HEK293 (cell line): ENCODE data around the gene METTL25.

Experiments used
- CTCF ChIA-PET: fragments of 350-600 bp; formaldehyde crosslinking; extraction: SDS; loops from one replicate; lab custom pipeline; 2021; ENCODE audit warnings: antibody characterized with exemption; lab: Yijun Ruan, JAX
- POLR2A ChIA-PET: fragments of 300-600 bp; formaldehyde crosslinking; extraction: SDS; loops from one replicate; lab custom pipeline; 2020; ENCODE audit warnings: antibody characterized with exemption, inconsistent platforms; lab: Yijun Ruan, JAX
- H3K27ac ChIP-seq: fragments of 200-500 bp; sonication (Bioruptor generic); 2 replicates; pipeline ENCODE4 v1.5.1; 2014; ENCODE audit warnings: low read depth, low read length, control low read depth, inconsistent platforms; ENCODE audit errors: extremely low read depth
- H3K36me3 ChIP-seq, 2 experiments: fragments of 200-500 bp in 1 of 2; sonication (Bioruptor generic) in 1 of 2; 1 replicate in 1 of 2; 2 replicates in 1 of 2; pipeline ENCODE4 v1.5.1; 2014 to 2017; ENCODE audit warnings: inconsistent platforms in 2 of 2, low read length in 2 of 2; ENCODE audit not compliant: control insufficient read depth in 2 of 2, insufficient read depth in 1 of 2
- H3K4me1 ChIP-seq: fragments of 200-500 bp; sonication (Bioruptor generic); 2 replicates; pipeline ENCODE4 v1.5.1; 2014; ENCODE audit warnings: mild to moderate bottlenecking, low read length, inconsistent platforms; ENCODE audit not compliant: control insufficient read depth, insufficient read depth
- H3K4me3 ChIP-seq: 2 replicates; pipeline ENCODE4 v1.5.1; 2011; ENCODE audit warnings: low read depth, mild to moderate bottlenecking, control low read depth, low read length, moderate library complexity
- H3K9me3 ChIP-seq: fragments of 200-500 bp; sonication (Bioruptor generic); 2 replicates; pipeline ENCODE4 v1.5.1; 2014; ENCODE audit warnings: low read depth, low read length, inconsistent platforms; ENCODE audit not compliant: control insufficient read depth, insufficient read depth
- ATF2 ChIP-seq: fragments of 450-650 bp; formaldehyde crosslinking; IDR thresholded peaks from 2 replicates; pipeline ENCODE4 v1.5.1; 2016; ENCODE audit warnings: missing biosample characterization, missing genetic modification characterization, low read depth
- GFI1B ChIP-seq: fragments of 450-650 bp; formaldehyde crosslinking; IDR thresholded peaks from 2 replicates; pipeline ENCODE4 v1.5.1; 2016; ENCODE audit warnings: missing biosample characterization, missing genetic modification characterization
- HOXA7 ChIP-seq: sonication (generic); formaldehyde crosslinking; IDR thresholded peaks from 2 replicates; pipeline ENCODE4 v1.8.1; 2022; ENCODE audit warnings: missing genetic modification reagents, borderline replicate concordance
- IKZF3 ChIP-seq: fragments of 450-650 bp; IDR thresholded peaks from 2 replicates; pipeline ENCODE4 v1.5.0; 2018; ENCODE audit warnings: missing biosample characterization, mild to moderate bottlenecking, missing genetic modification characterization, moderate library complexity
- KLF8 ChIP-seq: fragments of 450-650 bp; formaldehyde crosslinking; IDR thresholded peaks from 2 replicates; pipeline ENCODE4 v1.5.1; 2016; ENCODE audit warnings: missing biosample characterization, missing genetic modification characterization
- ZIC2 ChIP-seq: fragments of 450-650 bp; formaldehyde crosslinking; IDR thresholded peaks from 2 replicates; pipeline ENCODE4 v1.5.1; 2016; ENCODE audit warnings: missing biosample characterization, missing genetic modification characterization
- ZNF133 ChIP-seq: fragments of 450-650 bp; formaldehyde crosslinking; IDR thresholded peaks from 2 replicates; pipeline ENCODE4 v1.5.1; 2016; ENCODE audit warnings: missing biosample characterization, missing genetic modification characterization
- ZNF157 ChIP-seq: fragments of 450-650 bp; formaldehyde crosslinking; IDR thresholded peaks from 2 replicates; pipeline ENCODE4 v1.5.1; 2016; ENCODE audit warnings: missing biosample characterization, missing genetic modification characterization
- ZNF18 ChIP-seq: fragments of 450-650 bp; formaldehyde crosslinking; IDR thresholded peaks from 2 replicates; pipeline ENCODE4 v1.5.1; 2016; ENCODE audit warnings: missing biosample characterization, missing genetic modification characterization
- ZNF184 ChIP-seq: fragments of 450-650 bp; IDR thresholded peaks from 2 replicates; pipeline ENCODE4 v1.5.1; 2018; ENCODE audit warnings: missing biosample characterization, mild to moderate bottlenecking, missing genetic modification characterization
- ZNF211 ChIP-seq: fragments of 450-650 bp; formaldehyde crosslinking; IDR thresholded peaks from 2 replicates; pipeline ENCODE4 v1.5.1; 2016; ENCODE audit warnings: low read depth, missing biosample characterization, missing genetic modification characterization
- ZNF280C ChIP-seq: fragments of 450-650 bp; formaldehyde crosslinking; IDR thresholded peaks from 2 replicates; pipeline ENCODE4 v1.5.1; 2016; ENCODE audit warnings: missing biosample characterization, missing genetic modification characterization
- ZNF335 ChIP-seq: fragments of 450-650 bp; formaldehyde crosslinking; conservative IDR thresholded peaks from 2 replicates; pipeline ENCODE4 v1.5.1; 2016; ENCODE audit warnings: missing biosample characterization, missing genetic modification characterization
- ZNF514 ChIP-seq: fragments of 450-650 bp; formaldehyde crosslinking; IDR thresholded peaks from 2 replicates; pipeline ENCODE4 v1.5.1; 2016; ENCODE audit warnings: missing biosample characterization, missing genetic modification characterization
- ZNF623 ChIP-seq: fragments of 450-650 bp; formaldehyde crosslinking; IDR thresholded peaks from 2 replicates; pipeline ENCODE4 v1.5.1; 2016; ENCODE audit warnings: missing biosample characterization, missing genetic modification characterization
- ZNF707 ChIP-seq: fragments of 450-650 bp; formaldehyde crosslinking; IDR thresholded peaks from 2 replicates; pipeline ENCODE4 v1.5.1; 2016; ENCODE audit warnings: missing biosample characterization, missing genetic modification characterization
- ZNF776 ChIP-seq: fragments of 450-650 bp; formaldehyde crosslinking; IDR thresholded peaks from 2 replicates; pipeline ENCODE4 v1.5.0; 2017; ENCODE audit warnings: missing biosample characterization, missing genetic modification characterization, borderline replicate concordance
- TF ChIP-seq, protein P1 (sequence below): fragments of 450-650 bp; formaldehyde crosslinking; IDR thresholded peaks from 2 replicates; pipeline ENCODE4 v1.5.1; 2016; ENCODE audit warnings: missing biosample characterization, missing genetic modification characterization
- TF ChIP-seq, protein P2 (sequence below): fragments of 450-650 bp; formaldehyde crosslinking; IDR thresholded peaks from 2 replicates; pipeline ENCODE4 v1.5.1; 2016; ENCODE audit warnings: missing biosample characterization, missing genetic modification characterization

Gene METTL25

DNA sequence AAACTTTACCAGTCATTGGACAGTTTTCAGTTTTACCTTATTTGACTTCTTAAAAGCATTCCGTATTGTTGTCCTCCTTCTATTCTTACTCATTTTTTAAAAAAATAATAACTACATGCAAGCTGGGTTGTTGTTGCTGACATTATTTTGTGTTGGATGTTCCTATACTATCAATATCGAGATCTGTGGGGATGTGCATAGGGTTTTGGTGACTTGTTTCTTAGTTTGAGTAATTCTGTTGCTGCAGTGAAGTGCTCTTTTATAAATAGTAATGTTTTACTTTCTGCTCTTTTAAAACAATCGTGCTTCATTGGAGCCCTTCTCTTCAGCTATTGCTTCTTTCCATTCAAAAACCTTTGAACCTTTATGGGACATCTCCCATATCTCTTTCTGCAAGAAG, 79.4 kb downstream of the METTL25 start:
- POLR2A ChIA-PET, result no interaction called here
- TF ChIP-seq ZNF707 (tag by site-specific recombination), result no peak
- no peak for TF ChIP-seq ZNF157 (tag by site-specific recombination)
- TF ChIP-seq, all 188 proteins: peak for 0
- Histone ChIP-seq H3K4me3 (no peak overlapping the region), H3K4me1 (no peaks in the 10 kb centered on the region), H3K27ac (no peak overlapping the region), H3K36me3 (no peaks in the 10 kb centered on the region), H3K9me3 (no peaks in the 10 kb centered on the region)
- CTCF ChIA-PET, result no interaction called here

DNA sequence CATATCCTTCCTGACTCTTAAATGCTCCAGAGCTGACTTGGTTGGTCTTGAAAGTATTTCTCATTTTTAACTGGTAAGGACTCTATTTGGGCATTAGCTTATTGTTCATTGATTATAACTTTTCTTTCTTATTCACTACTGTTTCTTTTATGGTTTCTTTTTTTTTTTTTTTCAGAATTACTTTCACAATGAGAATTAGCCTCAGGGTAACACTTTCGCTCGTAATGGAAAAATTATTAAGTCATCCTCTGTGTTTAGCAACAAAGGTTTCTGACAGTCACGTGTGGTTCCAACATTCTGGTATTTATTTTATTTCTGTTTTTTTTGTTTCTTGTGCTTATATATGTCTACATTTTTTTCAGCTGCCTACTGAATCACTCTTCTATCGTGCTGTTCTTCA, 80.0 kb downstream of the METTL25 start:
- Histone ChIP-seq H3K4me1 (no peaks in the 10 kb centered on the region), H3K9me3 (no peaks in the 10 kb centered on the region), H3K4me3 (no peak overlapping the region)
- POLR2A ChIA-PET, result no interaction called here
- CTCF ChIA-PET, result interaction anchor here (0.5 kb wide), 1 partner anchor 556 kb away, joined by 3 read pairs; no protein-coding TSS in a partner anchor
- TF ChIP-seq ZIC2 (no peak), IKZF3 (tag by site-specific recombination) (no peak), ATF2 (no peak), ZNF776 (tag by site-specific recombination) (no peak), ZNF18 (tag by site-specific recombination) (no peak), ZNF280C (tag by site-specific recombination) (no peak), ZNF335 (tag by site-specific recombination) (no peak), ZNF623 (tag by site-specific recombination) (no peak), ZNF211 (tag by site-specific recombination) (no peak), GFI1B (tag by site-specific recombination) (no peak), KLF8 (tag by site-specific recombination) (no peak), ZNF133 (tag by site-specific recombination) (no peak), ZNF184 (no peak), HOXA7 (CRISPR knock-in tag) (no peak), ZNF514 (tag by site-specific recombination) (no peak)
- TF ChIP-seq, protein P1, sequence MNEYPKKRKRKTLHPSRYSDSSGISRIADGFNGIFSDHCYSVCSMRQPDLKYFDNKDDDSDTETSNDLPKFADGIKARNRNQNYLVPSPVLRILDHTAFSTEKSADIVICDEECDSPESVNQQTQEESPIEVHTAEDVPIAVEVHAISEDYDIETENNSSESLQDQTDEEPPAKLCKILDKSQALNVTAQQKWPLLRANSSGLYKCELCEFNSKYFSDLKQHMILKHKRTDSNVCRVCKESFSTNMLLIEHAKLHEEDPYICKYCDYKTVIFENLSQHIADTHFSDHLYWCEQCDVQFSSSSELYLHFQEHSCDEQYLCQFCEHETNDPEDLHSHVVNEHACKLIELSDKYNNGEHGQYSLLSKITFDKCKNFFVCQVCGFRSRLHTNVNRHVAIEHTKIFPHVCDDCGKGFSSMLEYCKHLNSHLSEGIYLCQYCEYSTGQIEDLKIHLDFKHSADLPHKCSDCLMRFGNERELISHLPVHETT (tag by site-specific recombination), result no peak
- TF ChIP-seq, protein P2, sequence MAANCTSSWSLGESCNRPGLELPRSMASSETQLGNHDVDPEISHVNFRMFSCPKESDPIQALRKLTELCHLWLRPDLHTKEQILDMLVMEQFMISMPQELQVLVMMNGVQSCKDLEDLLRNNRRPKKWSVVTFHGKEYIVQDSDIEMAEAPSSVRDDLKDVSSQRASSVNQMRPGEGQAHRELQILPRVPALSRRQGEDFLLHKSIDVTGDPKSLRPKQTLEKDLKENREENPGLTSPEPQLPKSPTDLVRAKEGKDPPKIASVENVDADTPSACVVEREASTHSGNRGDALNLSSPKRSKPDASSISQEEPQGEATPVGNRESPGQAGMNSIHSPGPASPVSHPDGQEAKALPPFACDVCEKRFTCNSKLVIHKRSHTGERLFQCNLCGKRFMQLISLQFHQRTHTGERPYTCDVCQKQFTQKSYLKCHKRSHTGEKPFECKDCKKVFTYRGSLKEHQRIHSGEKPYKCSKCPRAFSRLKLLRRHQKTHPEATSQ (tag by site-specific recombination), result no peak
- TF ChIP-seq, all 188 proteins: peak for 0
- H3K36me3 ChIP-seq, result no peaks in the 10 kb centered on the region
- no peak overlapping the region for H3K27ac ChIP-seq
